Astrocyte (in vitro differentiated cells and primary cell): ENCODE data around the gene NPAS3. TPM values are rescaled to one million over a fixed set of nuclear protein-coding genes. Genes with fewer than 3 reads are reported as not detected.

Experiments used
- DNase-seq: peaks from one replicate; pipeline ENCODE4 v3.0.0-alpha.2; 2010; ENCODE audit warnings: low read depth
- FAIRE-seq: peaks from 2 replicates; lab custom pipeline; 2011; peaks lifted over from hg19 to GRCh38; lab: Jason Lieb, UNC
- H2AFZ ChIP-seq: 2 replicates; pipeline ENCODE4 v1.6.0; 2012; ENCODE audit warnings: low read depth, low read length, inconsistent platforms
- H3K27ac ChIP-seq: 2 replicates; pipeline ENCODE4 v1.5.1; 2011; ENCODE audit warnings: low read depth, low read length, inconsistent platforms
- H3K27me3 ChIP-seq: 2 replicates; pipeline ENCODE4 v1.6.0; 2011; ENCODE audit warnings: low read length, inconsistent platforms; ENCODE audit not compliant: insufficient read depth
- H3K36me3 ChIP-seq: 2 replicates; pipeline ENCODE4 v1.5.1; 2011; ENCODE audit warnings: low read length, inconsistent platforms; ENCODE audit not compliant: insufficient read depth
- H3K4me1 ChIP-seq: 2 replicates; pipeline ENCODE4 v1.5.1; 2011; ENCODE audit warnings: low read length, inconsistent platforms; ENCODE audit not compliant: insufficient read depth
- H3K4me2 ChIP-seq: 2 replicates; pipeline ENCODE4 v1.6.0; 2012; ENCODE audit warnings: low read length, inconsistent platforms
- H3K4me3 ChIP-seq: 2 replicates; pipeline ENCODE4 v1.5.1; 2011; ENCODE audit warnings: low read depth, mild to moderate bottlenecking, low read length, inconsistent platforms; ENCODE audit not compliant: insufficient read depth
- H3K79me2 ChIP-seq: 2 replicates; pipeline ENCODE4 v1.6.0; 2012; ENCODE audit warnings: mild to moderate bottlenecking, low read length, inconsistent platforms; ENCODE audit not compliant: insufficient read depth
- H3K9ac ChIP-seq: 2 replicates; pipeline ENCODE4 v1.6.0; 2012; ENCODE audit warnings: mild to moderate bottlenecking, low read length, inconsistent platforms
- H3K9me3 ChIP-seq: 2 replicates; pipeline ENCODE4 v1.5.1; 2012; ENCODE audit warnings: low read depth, mild to moderate bottlenecking, low read length, inconsistent platforms; ENCODE audit not compliant: insufficient read depth
- H4K20me1 ChIP-seq: 2 replicates; pipeline ENCODE4 v1.6.0; 2012; ENCODE audit warnings: low read length, inconsistent platforms; ENCODE audit not compliant: insufficient read depth
- H3K27ac Mint-ChIP-seq: one replicate; pipeline ENCODE4 v1.8.0; 2021; ENCODE audit warnings: mild to moderate bottlenecking, mixed read lengths; ENCODE audit not compliant: unreplicated experiment
- H3K27me3 Mint-ChIP-seq: one replicate; pipeline ENCODE4 v1.8.0; 2021; ENCODE audit warnings: low read depth, mixed read lengths; ENCODE audit not compliant: unreplicated experiment
- H3K36me3 Mint-ChIP-seq: one replicate; pipeline ENCODE4 v1.8.0; 2021; ENCODE audit warnings: low read depth, mixed read lengths; ENCODE audit not compliant: unreplicated experiment
- H3K4me1 Mint-ChIP-seq: one replicate; pipeline ENCODE4 v1.8.0; 2021; ENCODE audit warnings: low read depth, mixed read lengths; ENCODE audit not compliant: unreplicated experiment
- H3K4me3 Mint-ChIP-seq: one replicate; pipeline ENCODE4 v1.8.0; 2021; ENCODE audit warnings: mild to moderate bottlenecking, moderate library complexity, mixed read lengths; ENCODE audit not compliant: unreplicated experiment
- H3K9me3 Mint-ChIP-seq: one replicate; pipeline ENCODE4 v1.8.0; 2021; ENCODE audit warnings: mild to moderate bottlenecking, mixed read lengths; ENCODE audit not compliant: unreplicated experiment
- EZH2 ChIP-seq: IDR thresholded peaks from 2 replicates; pipeline ENCODE4 v1.6.1; 2012; ENCODE audit warnings: mild to moderate bottlenecking, low read length, inconsistent platforms; ENCODE audit not compliant: insufficient read depth
- total RNA-seq: library from RNA; stranded (reverse); gene quantifications from 2 replicates; pipeline ENCODE4 v1.2.1, GENCODE V29; 2021
- TF ChIP-seq, protein P1 (sequence below): IDR thresholded peaks from 2 replicates; pipeline ENCODE4 v1.5.1; 2011; ENCODE audit warnings: low read depth, mild to moderate bottlenecking, inconsistent platforms, low read length, moderate library complexity; ENCODE audit not compliant: insufficient read depth

Gene NPAS3
- total RNA-seq, 1 donor from 2014 or later = 2.6 TPM

DNA sequence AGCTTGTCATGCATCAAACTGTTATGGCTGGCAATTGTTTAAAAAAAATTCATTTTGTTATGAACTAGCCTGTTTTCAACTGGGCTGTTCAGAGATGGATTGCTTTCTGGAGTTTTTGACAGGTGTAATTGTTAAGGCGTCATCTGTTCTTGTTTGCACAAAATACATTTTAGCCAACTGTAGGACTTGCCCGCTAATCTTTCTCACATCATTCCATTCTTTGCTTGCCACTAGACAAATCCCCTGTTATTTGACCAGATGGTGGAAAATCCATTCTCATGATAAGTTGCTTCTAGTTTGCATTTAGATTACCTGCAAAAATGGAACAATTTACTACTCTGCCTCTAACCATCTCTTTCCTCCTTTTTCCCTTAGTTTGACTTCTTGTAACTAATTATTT is 114.3 kb downstream of the NPAS3 start:
- Histone ChIP-seq H3K27ac (no peak overlapping the region), H3K9me3 (no peaks in the 10 kb centered on the region), H3K9ac (no peak overlapping the region), H3K27me3 (no peaks in the 10 kb centered on the region), H3K4me3 (no peak overlapping the region), H3K4me2 (no peak overlapping the region), H3K4me1 (no peaks in the 10 kb centered on the region), H2AFZ (no peak overlapping the region), H3K36me3 (no peaks in the 10 kb centered on the region), H3K79me2 (no peaks in the 10 kb centered on the region), H4K20me1 (no peaks in the 10 kb centered on the region)
- no peak overlapping the region for H3K4me3 Mint-ChIP-seq
- H3K27ac Mint-ChIP-seq = no peak overlapping the region
- no peak for DNase-seq
- no peaks in the 10 kb centered on the region for H3K27me3 Mint-ChIP-seq
- no peak for TF ChIP-seq EZH2
- TF ChIP-seq, protein P1, sequence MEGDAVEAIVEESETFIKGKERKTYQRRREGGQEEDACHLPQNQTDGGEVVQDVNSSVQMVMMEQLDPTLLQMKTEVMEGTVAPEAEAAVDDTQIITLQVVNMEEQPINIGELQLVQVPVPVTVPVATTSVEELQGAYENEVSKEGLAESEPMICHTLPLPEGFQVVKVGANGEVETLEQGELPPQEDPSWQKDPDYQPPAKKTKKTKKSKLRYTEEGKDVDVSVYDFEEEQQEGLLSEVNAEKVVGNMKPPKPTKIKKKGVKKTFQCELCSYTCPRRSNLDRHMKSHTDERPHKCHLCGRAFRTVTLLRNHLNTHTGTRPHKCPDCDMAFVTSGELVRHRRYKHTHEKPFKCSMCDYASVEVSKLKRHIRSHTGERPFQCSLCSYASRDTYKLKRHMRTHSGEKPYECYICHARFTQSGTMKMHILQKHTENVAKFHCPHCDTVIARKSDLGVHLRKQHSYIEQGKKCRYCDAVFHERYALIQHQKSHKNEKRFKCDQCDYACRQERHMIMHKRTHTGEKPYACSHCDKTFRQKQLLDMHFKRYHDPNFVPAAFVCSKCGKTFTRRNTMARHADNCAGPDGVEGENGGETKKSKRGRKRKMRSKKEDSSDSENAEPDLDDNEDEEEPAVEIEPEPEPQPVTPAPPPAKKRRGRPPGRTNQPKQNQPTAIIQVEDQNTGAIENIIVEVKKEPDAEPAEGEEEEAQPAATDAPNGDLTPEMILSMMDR = no peak
- no peak for FAIRE-seq
- no peaks in the 10 kb centered on the region for H3K4me1 Mint-ChIP-seq
- no peaks in the 10 kb centered on the region for H3K9me3 Mint-ChIP-seq
- no peaks in the 10 kb centered on the region for H3K36me3 Mint-ChIP-seq

DNA sequence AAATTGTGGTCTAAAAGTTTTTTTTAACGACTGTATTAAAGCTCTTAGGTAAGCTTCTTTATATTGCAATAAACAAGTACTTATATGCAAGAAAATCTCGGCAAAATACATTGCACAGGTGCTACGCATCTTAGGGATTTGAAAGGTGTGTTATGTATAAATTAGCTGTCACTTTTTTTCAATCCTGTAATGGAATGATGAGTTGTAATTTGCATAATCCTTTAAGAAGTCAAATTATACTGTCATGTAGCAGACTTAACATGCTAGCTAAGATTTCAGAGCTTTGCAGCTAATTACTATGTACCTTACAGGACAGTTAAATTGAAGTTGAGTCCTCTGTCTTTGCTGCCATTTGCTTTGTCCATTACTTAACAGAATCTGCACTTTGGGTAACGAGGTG is 117.5 kb downstream of the NPAS3 start:
- Histone ChIP-seq H3K79me2 (no peaks in the 10 kb centered on the region), H3K36me3 (no peaks in the 10 kb centered on the region), H3K9me3 (no peaks in the 10 kb centered on the region), H3K4me2 (no peak overlapping the region), H4K20me1 (no peaks in the 10 kb centered on the region), H3K27ac (no peak overlapping the region), H3K4me1 (no peaks in the 10 kb centered on the region), H3K27me3 (no peaks in the 10 kb centered on the region), H3K4me3 (no peak overlapping the region), H3K9ac (no peak overlapping the region), H2AFZ (no peak overlapping the region)
- Mint-ChIP-seq H3K9me3 (no peaks in the 10 kb centered on the region), H3K36me3 (no peaks in the 10 kb centered on the region), H3K4me1 (no peaks in the 10 kb centered on the region), H3K4me3 (no peak overlapping the region), H3K27me3 (no peaks in the 10 kb centered on the region), H3K27ac (no peak overlapping the region)
- DNase-seq = no peak
- FAIRE-seq = no peak
- TF ChIP-seq EZH2 = no peak
- TF ChIP-seq, protein P1 = no peak

DNA sequence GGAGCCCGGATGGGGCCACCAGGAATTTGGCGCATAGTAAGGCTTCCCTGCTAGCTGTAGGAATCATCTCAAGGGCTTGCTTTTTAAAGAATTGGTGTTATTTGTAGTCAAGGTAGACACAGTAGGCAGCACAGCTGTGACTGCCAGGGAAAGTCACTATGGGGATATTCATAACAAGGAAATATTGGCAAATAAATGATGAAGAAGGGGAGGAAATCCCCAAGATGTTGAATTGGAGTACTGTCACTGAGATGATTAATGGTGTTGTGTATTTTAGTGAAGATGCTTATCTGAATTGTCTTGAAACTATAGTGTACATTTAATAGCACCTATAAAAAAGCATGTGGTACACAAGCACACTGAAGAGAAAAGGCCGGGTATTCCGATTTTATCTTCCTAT is 118.9 kb downstream of the NPAS3 start:
- H3K9me3 ChIP-seq = no peaks in the 10 kb centered on the region
- Mint-ChIP-seq H3K9me3 (no peaks in the 10 kb centered on the region), H3K27ac (no peak overlapping the region), H3K36me3 (no peaks in the 10 kb centered on the region), H3K27me3 (no peaks in the 10 kb centered on the region), H3K4me1 (no peaks in the 10 kb centered on the region), H3K4me3 (no peak overlapping the region)
- no peak overlapping the region for H3K9ac ChIP-seq
- no peaks in the 10 kb centered on the region for H4K20me1 ChIP-seq
- no peaks in the 10 kb centered on the region for H3K36me3 ChIP-seq
- H3K79me2 ChIP-seq = no peaks in the 10 kb centered on the region
- no peak for TF ChIP-seq EZH2
- TF ChIP-seq, protein P1 = no peak
- FAIRE-seq (no peak), DNase-seq (no peak)
- no peak overlapping the region for H3K27ac ChIP-seq
- H3K27me3 ChIP-seq = no peaks in the 10 kb centered on the region
- H2AFZ ChIP-seq = no peak overlapping the region
- H3K4me2 ChIP-seq = no peak overlapping the region
- H3K4me1 ChIP-seq = peaks cover 9% of the 10 kb centered on the region
- no peak overlapping the region for H3K4me3 ChIP-seq
